H4 (cell line): Measurements from ENCODE around the gene TKT. TPM values are rescaled to one million over a fixed set of nuclear protein-coding genes. Genes with fewer than 3 reads are reported as not detected.
"Not testable (repeated sequence)": the region's sequence is repeated elsewhere in the genome, so short reads cannot be mapped to it uniquely, and the experiment has no call there.

Source experiments
- DNase-seq: peaks from one replicate; pipeline ENCODE4 v3.0.0-alpha.2; 2015; ENCODE audit warnings: low spot score
- total RNA-seq: library from RNA; depleted of rRNA; stranded (reverse); fragments of >200 nt; shearing (Covaris generic); gene quantifications from 2 replicates; pipeline ENCODE4 v1.2.3, GENCODE V29; 2014

The TKT gene
- total RNA-seq, 1 experiment from 2014 or later = 404 TPM

- DNase-seq = no peak
These were observed 4.5 kb upstream of the TKT start for GRCh38 chr3:53260286-53260785.

GRCh38 chr3:53259427-53260259, 3.8 kb upstream of the TKT start:
- DNase-seq = no peak

GRCh38 chr3:53258600-53259426, 3.0 kb upstream of the TKT start:
- no peak for DNase-seq

- DNase-seq = no peak
These were observed 1.6 kb upstream of the TKT start for GRCh38 chr3:53257465-53257864.

DNA sequence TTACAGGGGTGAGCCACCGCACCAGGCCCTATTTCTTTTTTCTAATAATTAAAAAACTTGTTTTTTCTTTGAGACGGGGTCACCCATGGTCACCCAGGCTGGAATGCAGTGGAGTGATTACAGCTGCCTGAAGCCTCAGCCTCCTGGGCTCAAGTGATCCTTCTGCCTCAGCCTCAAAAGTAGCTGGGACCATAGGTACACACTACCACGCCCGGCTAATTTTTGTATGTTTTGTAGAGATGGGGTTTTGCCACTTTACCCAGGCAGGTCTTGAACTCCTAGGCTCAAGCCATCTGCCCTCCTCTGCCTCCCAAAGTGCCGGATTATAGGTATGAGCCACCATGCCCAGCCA, 858 bp upstream of the TKT start:
- DNase-seq = no peak

DNA sequence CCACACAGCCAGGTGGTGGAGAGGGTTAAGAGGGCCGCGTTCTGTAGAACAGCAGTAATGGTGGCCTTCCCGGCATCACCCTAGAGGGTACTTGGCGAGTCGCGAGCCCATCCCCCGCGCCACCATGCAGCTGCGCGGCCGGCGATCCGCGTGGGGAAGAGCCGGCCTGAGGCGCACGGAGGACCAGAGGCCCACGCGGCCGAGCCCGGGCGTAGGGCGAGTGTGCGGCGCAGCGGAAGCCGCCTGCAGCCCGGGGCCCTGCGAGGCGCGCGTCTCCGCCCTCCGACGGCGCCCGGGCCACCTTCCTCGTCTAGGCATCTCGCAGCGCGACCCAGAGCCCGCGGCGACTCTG, 423 bp downstream of the TKT start:
- DNase-seq = no peak

GRCh38 chr3:53254509-53255422, 1.1 kb downstream of the TKT start:
- peak; percentile 29 for DNase-seq

DNA sequence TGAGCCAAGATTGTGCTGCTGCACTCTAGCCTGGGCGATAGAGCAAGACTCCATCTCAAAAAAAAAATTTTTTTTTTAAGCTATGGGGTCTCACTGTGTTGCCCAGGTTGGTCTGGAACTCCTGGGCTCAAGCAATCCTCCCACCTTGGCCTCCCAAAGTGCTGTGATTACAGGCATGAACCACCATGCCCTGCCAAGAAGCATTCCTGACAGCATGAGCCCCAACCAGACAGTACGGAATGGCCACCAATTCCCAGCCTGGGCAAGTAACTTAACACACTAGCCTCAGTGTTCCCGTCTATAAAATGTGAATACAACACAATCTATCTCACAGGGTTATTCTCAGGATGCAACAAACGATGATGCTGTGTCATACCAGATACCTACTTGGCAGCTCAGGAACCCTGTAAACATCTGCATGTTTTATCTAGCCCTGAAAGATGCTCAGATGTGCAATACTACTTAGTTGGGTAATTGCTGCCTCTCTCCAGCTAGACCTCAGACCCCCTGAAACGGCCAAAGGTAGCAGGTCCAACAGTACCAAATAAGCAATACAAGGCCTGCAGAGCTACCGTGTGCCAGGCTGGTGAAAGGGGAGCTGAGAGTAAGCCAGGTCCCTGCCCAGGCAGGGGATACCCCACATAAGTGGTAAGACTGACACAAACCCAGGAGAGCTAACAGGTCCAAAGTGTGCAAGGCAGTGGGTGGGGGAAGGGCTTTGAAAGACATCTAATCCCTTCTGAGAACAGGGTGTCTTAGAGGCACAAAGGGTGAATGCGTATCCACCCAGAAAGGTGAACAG, 1.9 kb downstream of the TKT start:
- DNase-seq = no peak

DNA sequence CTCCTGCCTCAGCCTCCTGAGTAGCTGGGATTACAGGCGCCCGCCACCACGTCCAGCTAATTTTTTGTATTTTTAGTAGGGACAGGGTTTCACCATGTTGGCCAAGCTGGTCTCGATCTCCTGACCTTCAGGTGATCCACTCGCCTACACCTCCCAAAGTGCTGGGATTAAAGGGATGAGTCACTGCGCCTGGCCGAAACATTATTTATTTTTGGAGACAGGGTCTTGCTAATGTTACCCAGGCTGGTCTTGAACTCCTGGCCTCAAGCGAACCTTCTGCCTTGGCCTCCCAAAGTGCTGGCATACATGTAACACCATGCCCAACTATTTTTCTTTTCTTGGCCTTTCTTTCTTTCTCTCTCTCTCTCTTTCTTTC, 2.9 kb downstream of the TKT start:
- not testable (repeated sequence) for DNase-seq

- no peak for DNase-seq
These were observed 3.5 kb downstream of the TKT start for GRCh38 chr3:53252096-53252946.

DNA sequence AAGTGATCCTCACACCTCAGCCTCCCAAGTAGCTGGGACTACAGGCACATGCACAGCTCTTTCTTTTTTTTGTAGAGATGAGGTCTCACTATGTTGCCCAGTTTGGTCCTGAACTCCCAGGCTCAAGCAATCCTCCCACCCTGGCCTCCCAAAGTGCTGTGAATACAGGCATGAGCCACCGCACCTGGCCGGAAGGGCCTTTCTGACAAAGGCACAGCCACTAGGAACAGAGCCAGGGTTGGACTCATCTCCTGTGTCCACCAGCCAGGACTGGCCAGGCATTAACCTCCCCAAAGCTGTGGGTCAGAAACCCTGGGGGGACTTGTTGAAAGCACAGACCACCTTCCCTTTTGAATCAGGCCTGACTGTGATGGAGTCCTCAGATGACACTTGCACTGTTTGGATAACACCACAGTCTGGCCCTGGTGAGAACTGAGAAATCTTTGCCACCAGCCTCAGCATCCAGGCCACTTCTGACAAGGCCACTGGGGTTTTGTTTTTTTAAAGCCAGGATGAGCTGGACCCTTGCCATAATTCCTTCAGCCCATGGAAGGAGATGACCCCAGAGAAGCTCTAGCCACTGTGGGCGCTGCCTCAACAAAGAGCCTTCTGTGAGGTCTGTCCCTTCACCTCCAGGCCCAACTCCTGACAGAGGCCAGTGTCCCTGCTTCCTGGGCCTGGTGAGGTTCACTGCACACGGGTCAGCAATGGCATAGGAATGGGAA, 4.8 kb downstream of the TKT start:
- DNase-seq = no peak

GRCh38 chr3:53250453-53250852, 5.4 kb downstream of the TKT start:
- no peak for DNase-seq

GRCh38 chr3:53248161-53248560, 7.7 kb downstream of the TKT start:
- no peak for DNase-seq

DNA sequence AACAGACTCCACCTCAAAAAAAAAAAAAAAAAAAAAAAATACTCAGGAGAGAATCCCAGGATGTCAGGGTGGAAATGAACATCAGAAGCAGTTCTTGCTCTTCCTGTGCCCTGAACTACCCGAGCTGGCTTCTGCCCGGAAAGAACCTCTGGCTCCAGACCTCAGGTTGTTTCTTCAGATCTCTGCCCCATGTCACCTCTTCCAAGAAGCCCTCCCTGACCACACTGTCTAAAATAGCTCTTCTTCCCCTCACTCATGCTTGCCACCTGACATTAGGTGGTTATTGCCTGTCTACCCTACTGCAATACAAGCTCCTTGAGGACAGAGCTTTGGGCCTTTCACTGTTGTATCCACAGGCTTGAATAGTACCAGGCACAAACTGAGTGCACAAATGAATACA, 8.2 kb downstream of the TKT start:
- DNase-seq = no peak

DNA sequence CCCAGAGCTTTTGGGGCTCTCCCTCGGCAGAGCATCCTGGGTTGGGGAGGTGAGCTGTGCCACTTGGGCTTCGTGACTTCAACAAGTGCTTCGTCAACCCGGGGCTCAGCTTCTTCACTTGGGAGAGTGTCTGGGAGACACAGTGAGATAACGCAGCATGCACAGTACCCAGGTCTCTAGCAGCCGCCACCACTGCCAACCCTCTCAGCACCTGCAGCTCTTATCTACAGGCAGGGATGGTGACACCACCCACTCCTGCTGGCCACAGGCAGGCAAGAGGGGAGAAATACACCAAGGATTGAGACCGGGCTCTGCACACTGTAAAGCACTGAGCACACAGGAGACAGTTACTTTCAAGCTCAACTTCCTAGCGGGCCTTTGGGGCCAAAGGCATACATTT, 11.6 kb downstream of the TKT start:
- DNase-seq = no peak

- no peak for DNase-seq
These were observed 12.0 kb downstream of the TKT start for GRCh38 chr3:53243785-53244184.

DNA sequence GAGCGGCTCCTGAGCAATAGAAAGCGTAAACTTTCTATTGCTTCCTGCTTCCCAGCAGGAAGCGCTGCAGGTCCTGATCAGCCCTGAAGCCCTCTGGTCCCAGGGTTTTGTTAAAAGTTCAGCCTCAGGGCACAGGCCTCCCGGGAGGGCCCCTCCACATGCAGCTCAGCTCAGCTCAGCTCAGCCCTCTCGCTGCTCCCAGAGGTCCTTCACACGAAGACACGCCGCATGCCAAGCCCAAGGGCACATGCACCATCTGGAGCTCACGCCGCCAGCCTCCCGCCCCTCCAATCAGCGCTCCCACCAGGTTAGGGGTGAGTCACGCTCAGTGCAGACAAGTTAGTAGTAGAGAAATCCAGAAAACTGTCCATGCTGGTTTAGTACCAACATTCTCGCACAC, 12.7 kb downstream of the TKT start:
- no peak for DNase-seq

GRCh38 chr3:53242642-53243041, 13.2 kb downstream of the TKT start:
- no peak for DNase-seq

GRCh38 chr3:53242155-53242554, 13.7 kb downstream of the TKT start:
- DNase-seq = no peak
